ENCODE data around the gene CEP295NL.

GRCh38 chr17:78934681-78935418 lies 31.8 kb upstream of the CEP295NL start:
- no peak for TF ChIP-seq RNF2 (IDR thresholded peaks at IDR 0.05; ENCODE audit: borderline replicate concordance, low read depth)
- no peak for TF ChIP-seq RCOR1 (IDR thresholded peaks at IDR 0.05; ENCODE audit: low read depth, low read length)
- TF ChIP-seq, protein P1, sequence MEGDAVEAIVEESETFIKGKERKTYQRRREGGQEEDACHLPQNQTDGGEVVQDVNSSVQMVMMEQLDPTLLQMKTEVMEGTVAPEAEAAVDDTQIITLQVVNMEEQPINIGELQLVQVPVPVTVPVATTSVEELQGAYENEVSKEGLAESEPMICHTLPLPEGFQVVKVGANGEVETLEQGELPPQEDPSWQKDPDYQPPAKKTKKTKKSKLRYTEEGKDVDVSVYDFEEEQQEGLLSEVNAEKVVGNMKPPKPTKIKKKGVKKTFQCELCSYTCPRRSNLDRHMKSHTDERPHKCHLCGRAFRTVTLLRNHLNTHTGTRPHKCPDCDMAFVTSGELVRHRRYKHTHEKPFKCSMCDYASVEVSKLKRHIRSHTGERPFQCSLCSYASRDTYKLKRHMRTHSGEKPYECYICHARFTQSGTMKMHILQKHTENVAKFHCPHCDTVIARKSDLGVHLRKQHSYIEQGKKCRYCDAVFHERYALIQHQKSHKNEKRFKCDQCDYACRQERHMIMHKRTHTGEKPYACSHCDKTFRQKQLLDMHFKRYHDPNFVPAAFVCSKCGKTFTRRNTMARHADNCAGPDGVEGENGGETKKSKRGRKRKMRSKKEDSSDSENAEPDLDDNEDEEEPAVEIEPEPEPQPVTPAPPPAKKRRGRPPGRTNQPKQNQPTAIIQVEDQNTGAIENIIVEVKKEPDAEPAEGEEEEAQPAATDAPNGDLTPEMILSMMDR (IDR thresholded peaks at IDR 0.05), result no peak
- TF ChIP-seq EP300 (IDR thresholded peaks at IDR 0.05), result no peak
- no peak for TF ChIP-seq CEBPB (IDR thresholded peaks at IDR 0.05)
- TF ChIP-seq POLR2A (IDR thresholded peaks at IDR 0.05; ENCODE audit: low read length), result no peak
- no peak for TF ChIP-seq HOXB5 (CRISPR knock-in tag; IDR thresholded peaks at IDR 0.05)
- TF ChIP-seq ZFP36 (IDR thresholded peaks at IDR 0.05; ENCODE audit: borderline replicate concordance, partially characterized antibody), result no peak
- TF ChIP-seq JUN (IDR thresholded peaks at IDR 0.05), result no peak
- TF ChIP-seq SMC3 (IDR thresholded peaks at IDR 0.05), result no peak
- no peak for TF ChIP-seq MAFK (IDR thresholded peaks at IDR 0.05; ENCODE audit: partially characterized antibody)
- TF ChIP-seq PBX3 (IDR thresholded peaks at IDR 0.05), result no peak
- TF ChIP-seq, protein P2, sequence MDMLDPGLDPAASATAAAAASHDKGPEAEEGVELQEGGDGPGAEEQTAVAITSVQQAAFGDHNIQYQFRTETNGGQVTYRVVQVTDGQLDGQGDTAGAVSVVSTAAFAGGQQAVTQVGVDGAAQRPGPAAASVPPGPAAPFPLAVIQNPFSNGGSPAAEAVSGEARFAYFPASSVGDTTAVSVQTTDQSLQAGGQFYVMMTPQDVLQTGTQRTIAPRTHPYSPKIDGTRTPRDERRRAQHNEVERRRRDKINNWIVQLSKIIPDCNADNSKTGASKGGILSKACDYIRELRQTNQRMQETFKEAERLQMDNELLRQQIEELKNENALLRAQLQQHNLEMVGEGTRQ (IDR thresholded peaks at IDR 0.05), result no peak
- TF ChIP-seq HMGXB4 (CRISPR knock-in tag; IDR thresholded peaks at IDR 0.05; ENCODE audit: borderline replicate concordance), result no peak

Data from A549 (cell line).